ENCODE results near the gene PRKAG2.

The PRKAG2 gene

GRCh38 chr7:151603951-151604350 is 273.0 kb downstream of the PRKAG2 start:
- in situ Hi-C loops (cut with MboI; ENCODE audit: low sequenced_read_pairs), result no loop called here

- in situ Hi-C loops (cut with MboI; ENCODE audit: low sequenced_read_pairs), result no loop called here
Observed at GRCh38 chr7:151601521-151602305, 275.2 kb downstream of the PRKAG2 start.

GRCh38 chr7:151600331-151600730 is 276.6 kb downstream of the PRKAG2 start:
- in situ Hi-C loops (cut with MboI; ENCODE audit: low sequenced_read_pairs), result no loop called here

GRCh38 chr7:151599401-151600227 is 277.3 kb downstream of the PRKAG2 start:
- in situ Hi-C loops (cut with MboI; ENCODE audit: low sequenced_read_pairs), result no loop called here

GRCh38 chr7:151597541-151598444 is 279.1 kb downstream of the PRKAG2 start:
- in situ Hi-C loops (cut with MboI; ENCODE audit: low sequenced_read_pairs), result no loop called here

GRCh38 chr7:151595702-151596350 is 281.1 kb downstream of the PRKAG2 start:
- in situ Hi-C loops (cut with MboI; ENCODE audit: low sequenced_read_pairs), result no loop called here

GRCh38 chr7:151592868-151593486 is 283.9 kb downstream of the PRKAG2 start:
- in situ Hi-C loops (cut with MboI; ENCODE audit: low sequenced_read_pairs), result no loop called here

GRCh38 chr7:151592330-151592729 is 284.6 kb downstream of the PRKAG2 start:
- in situ Hi-C loops (cut with MboI; ENCODE audit: low sequenced_read_pairs), result no loop called here

GRCh38 chr7:151591866-151592265 is 285.0 kb downstream of the PRKAG2 start:
- in situ Hi-C loops (cut with MboI; ENCODE audit: low sequenced_read_pairs), result no loop called here

GRCh38 chr7:151590850-151591771 is 285.8 kb downstream of the PRKAG2 start:
- in situ Hi-C loops (cut with MboI; ENCODE audit: low sequenced_read_pairs), result no loop called here

- in situ Hi-C loops (cut with MboI; ENCODE audit: low sequenced_read_pairs), result no loop called here
Observed at GRCh38 chr7:151590071-151590849, 286.7 kb downstream of the PRKAG2 start.

- in situ Hi-C loops (cut with MboI; ENCODE audit: low sequenced_read_pairs), result no loop called here
Observed at GRCh38 chr7:151588982-151589381, 287.9 kb downstream of the PRKAG2 start.

- in situ Hi-C loops (cut with MboI; ENCODE audit: low sequenced_read_pairs), result no loop called here
Observed at GRCh38 chr7:151586531-151587260, 290.2 kb downstream of the PRKAG2 start.

GRCh38 chr7:151585744-151586393 is 291.0 kb downstream of the PRKAG2 start:
- in situ Hi-C loops (cut with MboI; ENCODE audit: low sequenced_read_pairs), result no loop called here

GRCh38 chr7:151581741-151582140 is 295.2 kb downstream of the PRKAG2 start:
- in situ Hi-C loops (cut with MboI; ENCODE audit: low sequenced_read_pairs), result no loop called here

GRCh38 chr7:151579644-151580043 is 297.3 kb downstream of the PRKAG2 start:
- in situ Hi-C loops (cut with MboI; ENCODE audit: low sequenced_read_pairs), result no loop called here

GRCh38 chr7:151575410-151575809 is 301.5 kb downstream of the PRKAG2 start:
- in situ Hi-C loops (cut with MboI; ENCODE audit: low sequenced_read_pairs), result no loop called here
